Non-pigmented ciliary epithelial cell (primary cell): ENCODE data around the gene LMAN2.
A peak's percentile ranks its signal among the peaks of the same experiment; 100 is the strongest.
"Not testable (repeated sequence)": the region's sequence is repeated elsewhere in the genome, so short reads cannot be mapped to it uniquely, and the experiment has no call there.

Experiments used
- DNase-seq: peaks from one replicate; pipeline ENCODE4 v3.0.0-alpha.2; 2010; ENCODE audit warnings: low read depth

Gene LMAN2

DNA sequence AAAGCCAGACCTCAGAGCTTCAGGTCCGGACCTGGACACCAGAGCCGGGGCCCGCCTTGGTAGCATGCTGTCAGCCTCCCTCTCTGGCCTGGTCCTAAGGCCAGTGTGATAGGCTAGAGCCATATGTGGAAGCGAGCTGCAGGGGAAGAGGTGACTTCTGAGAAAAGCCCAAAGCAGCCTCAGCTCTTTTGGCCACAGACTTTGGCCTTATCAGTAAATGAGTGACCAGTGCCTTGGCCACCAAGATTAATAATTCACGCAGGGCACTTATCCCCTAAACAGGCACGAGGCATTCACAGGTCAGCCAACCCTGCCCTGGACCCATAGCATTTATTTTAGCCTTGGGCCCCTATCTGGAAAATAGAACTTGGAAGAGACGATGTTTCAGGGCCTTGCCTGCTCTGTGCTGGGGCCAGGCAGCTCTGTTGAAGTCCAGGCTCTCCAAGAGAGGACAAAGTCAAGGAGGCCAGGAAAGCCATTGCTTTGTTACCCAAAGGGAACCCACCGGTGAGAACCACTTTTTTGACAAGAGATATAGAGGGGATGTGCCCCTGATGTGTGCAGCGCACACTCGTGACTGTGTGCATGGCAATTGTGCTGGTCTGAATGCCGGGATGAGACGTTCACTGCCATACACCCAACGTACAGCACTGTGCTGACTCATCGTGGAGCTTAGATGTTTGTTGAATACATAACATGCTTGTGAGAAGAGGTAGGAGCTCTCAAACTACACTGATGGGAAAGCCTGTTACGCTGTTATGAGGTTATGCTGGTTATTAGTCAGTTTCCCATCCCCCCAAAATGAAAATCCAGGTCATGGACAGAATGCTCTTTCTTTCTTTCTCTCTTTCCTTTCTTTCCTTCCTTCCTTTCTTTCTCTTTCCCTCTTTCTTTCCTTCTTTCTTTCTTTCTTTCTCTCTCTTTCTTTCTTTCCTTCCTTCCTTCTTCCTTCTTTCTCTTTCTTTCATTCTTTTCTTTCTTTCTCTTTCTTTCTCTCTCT lies 27.7 kb upstream of the LMAN2 start:
- peak; percentile 84 for DNase-seq

DNA sequence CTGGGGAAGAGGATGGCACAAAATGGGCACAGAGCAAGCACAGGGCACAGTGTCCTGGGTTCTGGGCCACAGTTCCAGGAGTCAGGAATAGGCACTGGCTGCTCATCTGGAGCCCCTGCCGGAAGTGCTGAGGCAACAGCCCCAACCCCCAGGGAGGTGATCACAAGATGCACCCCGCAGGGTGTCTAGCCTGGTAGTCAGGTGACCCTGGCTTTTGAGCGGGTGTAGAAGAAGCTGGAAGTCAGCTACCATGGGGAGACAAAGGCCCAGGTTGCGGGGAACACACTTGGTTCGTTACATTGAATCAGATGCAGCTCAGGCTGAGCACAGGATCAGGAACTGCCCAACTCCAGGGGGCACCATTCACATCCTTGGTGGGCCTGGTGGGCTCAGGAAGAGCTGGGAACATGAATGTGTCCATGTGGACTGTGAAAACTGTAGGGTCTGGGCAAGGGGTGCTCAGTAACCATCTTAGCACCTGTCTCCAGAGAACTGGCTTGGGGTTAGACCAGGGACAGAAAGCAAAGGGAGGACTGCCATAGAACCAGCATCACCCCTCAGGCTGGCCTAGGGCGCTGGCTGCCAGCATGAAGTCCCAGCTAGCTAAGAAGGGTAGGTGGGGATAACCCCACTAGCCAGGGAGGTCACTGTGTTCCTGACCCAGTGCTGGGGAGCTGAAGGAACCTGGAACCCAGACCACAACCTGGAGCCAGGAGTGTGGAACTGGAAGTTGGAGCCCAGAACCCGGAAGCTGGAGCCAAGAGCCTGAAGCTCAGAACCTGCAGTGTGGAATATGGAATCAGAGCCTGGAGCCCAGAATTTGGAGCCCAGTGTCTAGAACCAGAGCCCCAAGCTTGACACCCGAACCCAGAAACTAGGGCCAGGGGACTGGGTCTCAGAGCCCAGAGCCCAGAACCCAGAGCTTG lies 26.6 kb upstream of the LMAN2 start:
- DNase-seq = no peak

- no peak for DNase-seq
Observed at GRCh38 chr5:177376107-177376506, 24.6 kb upstream of the LMAN2 start.

DNA sequence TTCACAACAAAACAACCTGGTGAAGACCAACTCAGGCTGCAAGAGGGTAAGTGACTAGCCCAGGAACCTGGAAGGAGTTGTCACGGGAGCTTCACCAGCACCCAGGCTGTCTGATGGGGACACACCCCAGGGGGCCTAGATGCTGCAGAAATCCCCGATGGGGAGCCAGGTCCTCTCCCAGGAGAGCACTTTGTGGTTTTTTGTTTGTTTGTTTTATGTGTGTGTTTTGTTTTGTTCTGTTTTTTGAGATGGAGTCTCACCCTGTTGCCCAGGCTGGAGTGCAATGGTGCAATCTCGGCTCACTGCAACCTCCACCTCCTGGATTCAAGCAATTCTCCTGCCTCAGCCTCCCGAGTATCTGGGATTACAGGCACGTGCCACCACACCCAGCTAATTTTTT lies 24.0 kb upstream of the LMAN2 start:
- not testable (repeated sequence) for DNase-seq

- no peak for DNase-seq
Observed at GRCh38 chr5:177374211-177374610, 22.7 kb upstream of the LMAN2 start.

- DNase-seq = no peak
Observed at GRCh38 chr5:177373806-177374205, 22.3 kb upstream of the LMAN2 start.

DNA sequence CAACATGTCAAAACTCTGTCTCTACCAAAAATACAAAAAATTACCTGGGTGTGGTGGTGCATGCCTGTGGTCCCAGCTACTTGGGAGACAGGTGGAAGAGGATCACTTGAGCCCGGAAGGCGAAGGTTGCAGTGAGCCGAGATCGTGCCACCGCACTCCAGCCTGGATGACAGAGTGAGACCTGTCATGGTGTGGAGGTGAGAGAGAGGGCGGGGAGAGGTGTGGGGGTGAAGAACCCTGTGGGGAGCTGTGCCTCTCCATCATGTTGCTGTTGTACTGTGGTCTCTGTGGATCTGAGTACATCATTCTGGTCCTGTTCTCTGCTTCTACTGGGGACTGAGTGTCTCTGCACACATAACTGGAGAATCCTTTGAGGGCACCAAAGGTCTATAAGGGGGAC lies 21.4 kb upstream of the LMAN2 start:
- DNase-seq = no peak

- DNase-seq = no peak
Observed at GRCh38 chr5:177372034-177372896, 20.8 kb upstream of the LMAN2 start.

GRCh38 chr5:177371120-177372033 lies 19.9 kb upstream of the LMAN2 start:
- no peak for DNase-seq

DNA sequence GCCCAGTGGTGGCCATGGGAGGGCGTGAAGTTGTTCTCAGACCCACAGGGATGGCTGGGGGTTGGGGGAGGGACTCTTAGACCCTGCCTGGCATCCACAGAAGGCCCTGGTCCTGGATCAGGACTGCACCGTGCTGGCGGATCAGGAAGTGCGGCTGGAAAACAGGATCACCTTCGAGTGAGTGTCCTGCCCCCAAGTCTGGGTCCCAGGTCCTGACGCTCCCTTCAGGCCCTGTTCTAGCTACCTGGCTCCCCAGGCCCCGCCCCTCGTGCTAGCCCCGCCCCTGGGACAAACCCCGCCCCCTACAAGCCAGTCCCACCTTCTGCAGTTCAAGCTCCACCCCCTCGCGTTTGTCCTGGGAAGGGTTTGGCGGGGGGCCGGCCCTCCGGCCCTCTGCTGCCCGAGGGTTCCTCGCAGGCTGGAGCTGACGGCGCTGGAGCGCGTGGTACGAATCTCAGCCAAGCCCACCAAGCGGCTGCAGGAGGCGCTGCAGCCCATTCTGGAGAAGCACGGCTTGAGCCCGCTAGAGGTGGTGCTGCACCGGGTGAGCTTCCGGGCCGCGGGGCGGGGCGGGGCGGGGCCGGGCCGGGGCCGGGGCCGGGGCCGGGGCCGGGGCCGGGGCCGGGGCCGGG lies 19.1 kb upstream of the LMAN2 start:
- DNase-seq = peak; percentile 43

- no peak for DNase-seq
Observed at GRCh38 chr5:177369645-177370440, 18.4 kb upstream of the LMAN2 start.

DNA sequence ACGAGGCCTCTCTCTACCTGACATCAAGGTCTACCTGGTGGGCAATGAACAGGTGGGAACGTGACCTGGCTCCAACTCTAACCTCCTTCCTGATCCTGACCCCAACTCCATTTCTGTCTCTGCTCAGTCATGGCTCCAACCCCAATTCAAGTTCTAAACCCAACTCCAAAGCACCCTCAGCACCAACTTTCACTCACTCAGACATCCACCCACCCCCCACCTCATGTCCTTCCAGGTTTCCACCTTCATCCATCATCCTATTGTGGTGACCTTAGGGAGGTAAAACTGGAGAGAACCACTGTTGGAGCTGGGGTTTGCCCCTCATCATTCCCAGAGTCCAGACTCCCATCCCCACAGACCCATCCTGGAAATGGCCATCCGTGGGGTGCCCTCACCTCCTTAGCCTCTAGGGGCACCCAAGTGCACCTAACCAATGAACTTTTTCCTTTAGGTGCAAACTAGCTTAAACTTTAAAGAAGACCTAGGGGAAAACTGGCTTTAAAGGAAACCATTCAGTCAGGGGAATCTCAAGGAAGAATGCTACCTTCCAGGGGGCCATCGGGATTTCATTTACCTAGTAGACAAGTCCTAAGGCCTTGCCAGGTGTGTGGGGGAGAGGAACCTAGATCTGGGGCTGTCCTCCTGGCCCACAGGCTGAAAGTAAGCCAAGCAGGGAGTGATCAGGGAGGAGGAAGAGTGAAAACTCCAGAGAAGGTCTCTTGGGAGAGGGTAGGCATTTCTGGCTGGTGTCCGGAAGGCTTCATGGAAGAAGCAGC lies 17.6 kb upstream of the LMAN2 start:
- no peak for DNase-seq

GRCh38 chr5:177367981-177368868 lies 16.8 kb upstream of the LMAN2 start:
- DNase-seq = no peak

GRCh38 chr5:177367323-177367848 lies 15.9 kb upstream of the LMAN2 start:
- no peak for DNase-seq

- peak; percentile 31 for DNase-seq
Observed at GRCh38 chr5:177366528-177367322, 15.3 kb upstream of the LMAN2 start.

DNA sequence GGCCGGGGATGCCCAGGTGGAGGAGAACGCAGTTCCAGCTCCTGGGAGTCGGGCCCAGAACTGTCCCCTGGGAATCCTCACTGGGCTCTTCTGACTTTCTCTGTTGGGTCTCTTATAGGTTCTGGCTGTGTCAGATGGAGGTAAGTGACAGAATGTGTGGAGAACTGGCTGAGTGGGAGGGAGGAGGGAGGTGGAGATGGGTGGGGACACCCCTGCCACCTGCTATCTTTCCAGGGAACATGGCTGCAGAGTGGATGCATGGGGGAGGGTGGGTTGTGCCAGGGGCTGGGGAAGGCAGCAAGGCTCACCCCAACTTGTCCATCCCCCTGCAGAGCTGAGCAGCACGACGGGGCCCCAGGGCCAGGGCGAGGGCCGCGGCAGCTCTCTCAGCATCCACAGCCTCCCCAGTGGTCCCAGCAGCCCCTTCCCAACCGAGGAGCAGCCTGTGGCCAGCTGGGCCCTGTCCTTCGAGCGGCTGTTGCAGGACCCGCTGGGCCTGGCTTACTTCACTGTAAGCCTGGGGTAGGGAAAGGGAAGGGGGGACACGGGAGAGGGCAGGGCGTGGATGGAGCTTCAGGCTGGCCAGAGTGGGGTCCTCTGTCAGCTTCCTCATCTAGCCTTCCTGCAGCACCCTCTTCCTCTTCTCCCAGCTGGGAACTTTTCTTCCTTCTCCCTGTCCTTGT lies 14.5 kb upstream of the LMAN2 start:
- no peak for DNase-seq
